HAP-1 (cell line): Measurements from ENCODE around the gene NPC1.
"Not testable (repeated sequence)": the region's sequence is repeated elsewhere in the genome, so short reads cannot be mapped to it uniquely, and the experiment has no call there.

ENCODE experiments used
- DNase-seq, 2 experiments: peaks; one replicate each; pipeline ENCODE4 v3.0.0-alpha.2; 2016 to 2020; ENCODE audit warnings: low spot score in 2 of 2
- H3K27me3 ChIP-seq: fragments of 250-450 bp; sonication (Bioruptor Pico); 2 replicates; pipeline ENCODE4 v1.5.1; 2020; ENCODE audit warnings: low read depth, mild to moderate bottlenecking, moderate library complexity
- H3K36me3 ChIP-seq: fragments of 250-450 bp; sonication (Bioruptor Pico); replicated peaks from 2 replicates; pipeline ENCODE4 v1.5.1; 2020; ENCODE audit warnings: mild to moderate bottlenecking
- H3K4me1 ChIP-seq: fragments of 250-450 bp; sonication (Bioruptor Pico); 2 replicates; pipeline ENCODE4 v1.5.1; 2020; ENCODE audit warnings: mild to moderate bottlenecking
- H3K4me3 ChIP-seq: fragments of 250-450 bp; sonication (Bioruptor Pico); 2 replicates; pipeline ENCODE4 v1.5.1; 2020; ENCODE audit warnings: mild to moderate bottlenecking, moderate library complexity
- H3K9me3 ChIP-seq: fragments of 250-450 bp; sonication (Bioruptor Pico); 2 replicates; pipeline ENCODE4 v1.5.1; 2020; ENCODE audit warnings: mild to moderate bottlenecking, moderate library complexity
- in situ Hi-C: fragments of 300-500 bp; cut with MboI; formaldehyde crosslinking; loops from 3 replicates; pipeline ENCODE4 v1.14.3; 2020; ENCODE audit warnings: low sequenced_read_pairs, inconsistent platforms, mixed read lengths

NPC1 gene

DNA sequence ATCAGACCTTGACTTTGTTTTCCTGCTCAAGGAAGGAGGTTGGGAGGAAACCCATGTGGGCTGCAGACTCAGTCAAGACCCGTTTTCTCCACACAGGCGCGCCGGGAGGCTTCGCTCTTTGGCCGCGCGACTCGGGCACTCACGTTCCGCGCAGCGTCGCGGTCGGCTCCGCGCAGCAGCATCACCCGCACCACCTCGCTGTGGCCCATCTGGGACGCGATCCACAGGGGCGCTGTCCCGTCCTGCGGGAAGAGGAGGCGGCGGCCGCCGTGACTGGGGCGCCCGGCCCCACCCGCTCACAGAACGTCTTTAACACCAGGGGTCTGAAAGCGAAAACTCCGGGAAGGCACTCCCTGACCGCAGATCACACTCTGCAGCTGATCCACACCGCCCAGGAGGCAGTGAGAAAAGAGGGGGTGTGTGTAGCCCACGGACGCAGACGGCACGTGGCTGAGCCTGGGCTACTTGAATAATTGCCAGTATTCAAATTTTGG, 33.1 kb upstream of the NPC1 start:
- no peaks in the 10 kb centered on the region for H3K9me3 ChIP-seq
- DNase-seq, result no peak
- H3K4me1 ChIP-seq, result no peaks in the 10 kb centered on the region
- H3K36me3 ChIP-seq, result no peaks in the 10 kb centered on the region
- in situ Hi-C loops, result no loop called here
- H3K4me3 ChIP-seq, result no peak overlapping the region
- peaks cover 12% of the 10 kb centered on the region; the same call in 1 of the 2 replicates for H3K27me3 ChIP-seq

DNA sequence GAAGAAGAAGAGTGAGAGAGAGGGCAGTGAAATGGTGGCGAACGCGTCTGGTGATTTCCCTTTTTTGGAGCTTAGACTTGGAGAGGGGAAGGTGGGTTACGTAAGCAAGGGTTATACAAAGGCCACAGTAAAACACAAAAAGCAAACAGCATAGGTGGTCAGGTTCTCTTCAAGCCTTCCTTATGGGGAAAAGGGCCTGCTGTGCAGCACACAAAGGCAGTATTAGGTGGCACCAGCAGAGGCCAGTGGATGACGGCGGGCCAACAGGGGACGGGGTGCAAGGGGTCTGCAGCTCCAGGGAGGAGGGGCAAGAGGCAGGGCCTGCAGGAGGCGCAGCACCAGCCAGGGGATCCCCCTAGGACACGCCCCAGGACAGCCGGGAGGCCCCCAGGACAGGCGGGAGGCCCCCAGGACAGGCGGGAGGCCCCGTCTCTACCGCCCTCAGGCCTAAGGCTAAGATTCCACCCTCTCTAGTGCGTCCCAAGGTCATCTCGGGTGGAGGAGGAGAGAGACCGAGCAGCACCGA, 32.6 kb upstream of the NPC1 start:
- Histone ChIP-seq H3K36me3 (no peaks in the 10 kb centered on the region), H3K4me3 (no peak overlapping the region), H3K27me3 (peaks cover 12% of the 10 kb centered on the region; the same call in 1 of the 2 replicates), H3K4me1 (no peaks in the 10 kb centered on the region), H3K9me3 (no peaks in the 10 kb centered on the region)
- in situ Hi-C loops, result no loop called here
- DNase-seq, result no peak

DNA sequence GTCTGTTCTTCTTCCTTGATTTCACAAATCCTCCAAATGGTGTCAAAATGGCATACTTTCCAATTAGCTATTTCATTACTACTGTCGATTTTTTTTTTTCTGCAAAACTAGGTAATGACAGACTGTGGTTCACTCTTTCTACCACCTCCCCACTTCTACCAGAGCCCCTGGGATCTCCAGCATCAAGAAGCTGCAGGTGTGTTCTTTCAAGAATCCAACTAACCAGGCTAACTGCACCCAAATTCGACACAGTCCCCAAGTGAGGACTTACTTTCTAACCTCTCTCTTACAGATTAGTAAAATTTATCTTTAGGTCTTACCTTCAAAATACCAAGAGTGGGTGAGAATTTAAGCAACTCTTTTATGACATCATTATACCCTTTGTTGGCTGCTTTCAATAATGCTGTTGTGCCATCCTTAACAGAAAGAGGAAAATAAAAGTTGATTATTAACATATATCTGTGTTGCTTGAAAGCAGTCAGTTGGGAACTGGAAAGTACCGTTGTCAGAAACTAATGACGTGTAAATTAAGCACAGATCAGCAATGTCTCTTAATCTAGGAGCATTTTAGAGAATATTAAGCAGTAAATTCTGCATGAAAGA, 31.2 kb upstream of the NPC1 start:
- H3K4me1 ChIP-seq, result no peaks in the 10 kb centered on the region
- in situ Hi-C loops, result no loop called here
- DNase-seq, result no peak
- H3K4me3 ChIP-seq, result no peak overlapping the region
- no peaks in the 10 kb centered on the region for H3K36me3 ChIP-seq
- peaks cover 12% of the 10 kb centered on the region; the same call in 1 of the 2 replicates for H3K27me3 ChIP-seq
- no peaks in the 10 kb centered on the region for H3K9me3 ChIP-seq

DNA sequence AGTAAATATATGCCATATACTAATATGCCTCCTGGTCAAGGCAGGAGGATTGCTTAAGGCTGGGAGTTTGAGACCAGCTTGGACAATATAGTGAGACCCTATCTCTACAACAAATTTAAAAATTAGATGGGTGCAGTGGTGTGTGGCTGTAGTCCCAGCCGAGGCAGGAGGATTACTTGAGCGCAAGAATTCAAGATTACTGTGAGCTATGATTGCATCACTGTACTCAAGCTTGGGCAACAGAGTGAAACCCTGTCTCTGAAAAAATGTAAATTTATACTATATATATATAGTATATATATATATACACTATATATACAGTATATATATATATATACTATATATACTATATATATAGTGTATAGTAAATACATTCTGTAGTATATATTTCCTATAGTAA, 30.0 kb upstream of the NPC1 start:
- Histone ChIP-seq H3K4me1 (no peaks in the 10 kb centered on the region), H3K4me3 (no peak overlapping the region), H3K9me3 (no peaks in the 10 kb centered on the region), H3K27me3 (peaks cover 5% of the 10 kb centered on the region; the same call in 1 of the 2 replicates), H3K36me3 (no peaks in the 10 kb centered on the region)
- no peak for DNase-seq
- in situ Hi-C loops, result no loop called here

DNA sequence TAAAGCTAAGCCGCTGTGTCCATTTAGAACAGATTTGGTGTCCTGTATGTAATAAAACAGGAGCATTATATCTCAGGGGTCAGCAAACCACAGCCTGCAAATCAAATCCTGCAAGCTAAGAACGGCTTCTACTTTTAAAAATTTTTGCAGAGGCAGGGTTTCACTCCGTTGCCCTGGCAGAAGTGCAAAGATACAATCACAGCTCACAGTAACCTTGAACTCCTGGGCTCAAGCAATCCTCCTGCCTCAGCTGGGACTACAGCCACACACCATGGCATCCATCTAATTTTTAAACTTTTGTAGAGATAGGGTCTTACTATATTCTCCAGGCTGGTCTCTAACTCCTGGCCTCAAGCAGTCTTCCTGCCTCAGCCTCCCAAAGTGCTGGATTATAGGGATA, 28.6 kb upstream of the NPC1 start:
- DNase-seq, result no peak
- no peaks in the 10 kb centered on the region for H3K9me3 ChIP-seq
- H3K36me3 ChIP-seq, result no peaks in the 10 kb centered on the region
- H3K27me3 ChIP-seq, result no peaks in the 10 kb centered on the region
- H3K4me1 ChIP-seq, result no peaks in the 10 kb centered on the region
- no peak overlapping the region for H3K4me3 ChIP-seq
- in situ Hi-C loops, result no loop called here

- Histone ChIP-seq H3K27me3 (no peaks in the 10 kb centered on the region), H3K9me3 (no peaks in the 10 kb centered on the region), H3K4me3 (no peak overlapping the region), H3K4me1 (no peaks in the 10 kb centered on the region), H3K36me3 (no peaks in the 10 kb centered on the region)
- in situ Hi-C loops, result no loop called here
- DNase-seq, result no peak
Observed at GRCh38 chr18:23614413-23614812, 28.1 kb upstream of the NPC1 start.

- DNase-seq, H3K4me3 ChIP-seq, H3K9me3 ChIP-seq, H3K27me3 ChIP-seq, H3K36me3 ChIP-seq, in situ Hi-C loops, H3K4me1 ChIP-seq: not testable (repeated sequence)
Observed at GRCh38 chr18:23613091-23613475, 26.8 kb upstream of the NPC1 start.

DNA sequence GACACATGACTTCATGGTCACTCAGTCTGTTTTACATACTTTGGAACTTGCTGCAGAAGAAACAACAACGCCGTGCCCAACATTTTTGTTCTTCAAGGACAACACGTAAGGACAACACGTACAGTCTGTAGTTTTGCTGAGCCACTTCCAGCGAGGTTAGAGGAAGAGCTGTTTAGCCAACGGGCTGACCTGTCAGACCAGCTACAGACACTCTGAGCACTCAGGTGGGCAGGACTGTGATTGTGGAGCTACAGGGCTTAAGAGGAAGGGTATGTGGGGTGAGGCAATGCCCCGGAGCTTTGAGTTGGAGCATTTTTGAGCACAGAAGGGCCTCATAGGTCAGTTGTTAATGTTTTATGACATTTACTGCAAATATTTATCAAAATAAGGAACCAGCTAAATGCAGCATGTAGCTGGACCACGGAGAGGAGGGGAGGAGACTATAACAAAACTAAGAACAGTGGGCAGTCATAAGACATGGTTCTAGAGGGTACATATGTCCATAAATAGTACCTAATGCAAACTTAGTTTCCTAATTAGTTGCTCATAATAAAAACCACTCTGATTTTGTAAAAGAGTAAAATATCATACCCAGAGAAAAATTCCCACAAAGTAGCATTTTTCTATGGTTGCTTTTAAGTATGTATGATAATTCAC, 26.3 kb upstream of the NPC1 start:
- H3K4me1 ChIP-seq, result no peaks in the 10 kb centered on the region
- in situ Hi-C loops, result no loop called here
- no peaks in the 10 kb centered on the region for H3K27me3 ChIP-seq
- H3K4me3 ChIP-seq, result no peak overlapping the region
- no peak for DNase-seq
- no peaks in the 10 kb centered on the region for H3K36me3 ChIP-seq
- H3K9me3 ChIP-seq, result no peaks in the 10 kb centered on the region

- Histone ChIP-seq H3K36me3 (no peaks in the 10 kb centered on the region), H3K9me3 (no peaks in the 10 kb centered on the region), H3K27me3 (no peaks in the 10 kb centered on the region), H3K4me3 (no peak overlapping the region), H3K4me1 (no peaks in the 10 kb centered on the region)
- DNase-seq, result no peak
- in situ Hi-C loops, result no loop called here
Observed at GRCh38 chr18:23609390-23610023, 23.2 kb upstream of the NPC1 start.

DNA sequence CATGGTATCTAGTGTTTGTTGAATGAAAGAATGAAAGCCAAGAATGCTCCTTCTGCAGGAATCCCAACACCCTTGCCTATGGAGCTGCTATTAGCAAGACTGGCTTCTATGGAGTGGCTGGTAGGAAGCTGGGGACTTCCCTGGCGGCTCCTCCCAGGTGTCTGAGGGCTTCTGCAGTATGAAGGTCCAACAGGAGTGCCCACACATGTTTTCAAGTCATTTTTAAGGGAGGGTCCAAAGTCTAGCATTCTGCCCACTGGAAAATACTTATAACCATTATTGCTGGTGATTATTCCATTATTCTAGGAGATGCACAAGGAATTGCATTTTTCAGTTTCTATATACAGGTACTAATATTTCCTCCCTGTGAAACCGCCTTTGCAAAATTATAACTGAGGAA, 21.9 kb upstream of the NPC1 start:
- in situ Hi-C loops, result no loop called here
- DNase-seq, result no peak
- Histone ChIP-seq H3K4me1 (no peaks in the 10 kb centered on the region), H3K4me3 (no peak overlapping the region), H3K36me3 (no peaks in the 10 kb centered on the region), H3K9me3 (no peaks in the 10 kb centered on the region), H3K27me3 (no peaks in the 10 kb centered on the region)

DNA sequence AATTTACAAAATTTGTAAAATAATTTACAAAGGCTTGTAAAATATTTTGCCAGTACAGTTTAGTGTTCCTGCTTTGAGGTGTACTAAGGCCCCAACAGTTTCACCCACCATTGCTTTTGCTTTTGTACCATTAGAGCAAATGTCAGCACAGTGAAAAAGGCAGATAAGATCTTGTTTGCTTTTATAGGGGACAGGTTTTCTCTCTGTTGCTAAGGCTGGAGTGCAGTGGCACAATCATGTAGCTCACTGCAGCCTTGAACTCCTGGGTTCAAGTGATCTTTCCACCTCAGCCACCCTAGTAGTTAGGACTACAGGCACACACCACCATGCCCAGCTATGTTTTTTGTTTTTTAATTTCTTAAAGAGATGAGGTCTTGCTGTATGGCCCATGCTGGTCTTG, 19.6 kb upstream of the NPC1 start:
- in situ Hi-C loops, result no loop called here

GRCh38 chr18:23599809-23600208, 13.5 kb upstream of the NPC1 start:
- H3K9me3 ChIP-seq, result no peaks in the 10 kb centered on the region
- no peak for DNase-seq
- in situ Hi-C loops, result no loop called here
- no peak overlapping the region for H3K4me3 ChIP-seq
- no peaks in the 10 kb centered on the region for H3K36me3 ChIP-seq
- H3K27me3 ChIP-seq, result peaks cover 4% of the 10 kb centered on the region; the same call in 1 of the 2 replicates
- H3K4me1 ChIP-seq, result no peaks in the 10 kb centered on the region

More for the DNA sequence above, 19.6 kb upstream of the NPC1 start:
- no peak for DNase-seq
- H3K27me3 ChIP-seq, result no peaks in the 10 kb centered on the region
- no peaks in the 10 kb centered on the region for H3K9me3 ChIP-seq
- no peaks in the 10 kb centered on the region for H3K4me1 ChIP-seq
- H3K4me3 ChIP-seq, result no peak overlapping the region
- no peaks in the 10 kb centered on the region for H3K36me3 ChIP-seq

GRCh38 chr18:23596183-23596582, 9.9 kb upstream of the NPC1 start:
- peaks cover 4% of the 10 kb centered on the region; the same call in 1 of the 2 replicates for H3K27me3 ChIP-seq
- H3K4me1 ChIP-seq, result no peaks in the 10 kb centered on the region
- H3K4me3 ChIP-seq, result no peak overlapping the region
- DNase-seq, result no peak
- in situ Hi-C loops, result no loop called here
- no peaks in the 10 kb centered on the region for H3K9me3 ChIP-seq
- H3K36me3 ChIP-seq, result no peaks in the 10 kb centered on the region

- no peaks in the 10 kb centered on the region for H3K4me1 ChIP-seq
- no peak overlapping the region for H3K4me3 ChIP-seq
- in situ Hi-C loops, result no loop called here
- no peak for DNase-seq
- H3K9me3 ChIP-seq, result no peaks in the 10 kb centered on the region
- H3K36me3 ChIP-seq, result no peaks in the 10 kb centered on the region
- H3K27me3 ChIP-seq, result peaks cover 4% of the 10 kb centered on the region; the same call in 1 of the 2 replicates
Observed at GRCh38 chr18:23595591-23595990, 9.3 kb upstream of the NPC1 start.
